Activated CD8-positive, alpha-beta memory T cell treated with anti-CD3 and anti-CD28 coated beads for 4 hours (primary cell): Measurements from ENCODE around the gene COL5A2.

Source experiments
- DNase-seq, 2 donors: peaks; one replicate each; pipeline ENCODE4 v3.0.0-alpha.2; 2020; ENCODE audit warnings: low read depth in 2 of 2

COL5A2 gene

GRCh38 chr2:189147989-189148388 is 31.6 kb downstream of the COL5A2 start:
- no peak for DNase-seq

GRCh38 chr2:189147361-189147760 is 32.2 kb downstream of the COL5A2 start:
- no peak for DNase-seq

GRCh38 chr2:189146553-189146952 is 33.0 kb downstream of the COL5A2 start:
- DNase-seq: no peak

GRCh38 chr2:189144700-189145211 is 34.8 kb downstream of the COL5A2 start:
- DNase-seq: no peak

GRCh38 chr2:189143925-189144324 is 35.6 kb downstream of the COL5A2 start:
- DNase-seq: no peak

- peak in 1 of 2 donors; percentile 2 for DNase-seq
Observed at GRCh38 chr2:189142893-189143759, 36.4 kb downstream of the COL5A2 start.

- DNase-seq: no peak
Observed at GRCh38 chr2:189138800-189139199, 40.8 kb downstream of the COL5A2 start.

GRCh38 chr2:189137519-189137918 is 42.0 kb downstream of the COL5A2 start:
- DNase-seq: no peak

- DNase-seq: no peak
Observed at GRCh38 chr2:189134485-189134884, 45.1 kb downstream of the COL5A2 start.

- DNase-seq: no peak
Observed at GRCh38 chr2:189131991-189132390, 47.6 kb downstream of the COL5A2 start.

GRCh38 chr2:189129971-189130370 is 49.6 kb downstream of the COL5A2 start:
- DNase-seq: no peak

- no peak for DNase-seq
Observed at GRCh38 chr2:189128970-189129369, 50.6 kb downstream of the COL5A2 start.

GRCh38 chr2:189127756-189128155 is 51.8 kb downstream of the COL5A2 start:
- DNase-seq: no peak

GRCh38 chr2:189125195-189125594 is 54.4 kb downstream of the COL5A2 start:
- no peak for DNase-seq

- no peak for DNase-seq
Observed at GRCh38 chr2:189124175-189124574, 55.4 kb downstream of the COL5A2 start.

GRCh38 chr2:189118386-189118785 is 61.2 kb downstream of the COL5A2 start:
- DNase-seq: no peak

- DNase-seq: no peak
Observed at GRCh38 chr2:189116979-189117378, 62.6 kb downstream of the COL5A2 start.

- no peak for DNase-seq
Observed at GRCh38 chr2:189116087-189116486, 63.5 kb downstream of the COL5A2 start.

- DNase-seq: no peak
Observed at GRCh38 chr2:189115126-189115525, 64.4 kb downstream of the COL5A2 start.

- DNase-seq: no peak
Observed at GRCh38 chr2:189113963-189114362, 65.6 kb downstream of the COL5A2 start.

GRCh38 chr2:189111063-189111715 is 68.4 kb downstream of the COL5A2 start:
- DNase-seq: no peak

GRCh38 chr2:189109921-189110397 is 69.6 kb downstream of the COL5A2 start:
- DNase-seq: no peak

- DNase-seq: no peak
Observed at GRCh38 chr2:189104934-189105333, 74.6 kb downstream of the COL5A2 start.
